GM10266 (cell line): Measurements from ENCODE around the gene GLIS2.

ENCODE experiments used
- DNase-seq: peaks from one replicate; pipeline ENCODE4 v3.0.0; 2012; ENCODE audit errors: extremely low spot score
- TF ChIP-seq, protein P1 (sequence below): IDR thresholded peaks from 2 replicates; pipeline ENCODE4 v1.5.1; 2012; ENCODE audit warnings: mild to moderate bottlenecking, low read depth; ENCODE audit not compliant: control insufficient read depth, insufficient read depth; ENCODE audit errors: missing control alignments

GLIS2 gene

DNA sequence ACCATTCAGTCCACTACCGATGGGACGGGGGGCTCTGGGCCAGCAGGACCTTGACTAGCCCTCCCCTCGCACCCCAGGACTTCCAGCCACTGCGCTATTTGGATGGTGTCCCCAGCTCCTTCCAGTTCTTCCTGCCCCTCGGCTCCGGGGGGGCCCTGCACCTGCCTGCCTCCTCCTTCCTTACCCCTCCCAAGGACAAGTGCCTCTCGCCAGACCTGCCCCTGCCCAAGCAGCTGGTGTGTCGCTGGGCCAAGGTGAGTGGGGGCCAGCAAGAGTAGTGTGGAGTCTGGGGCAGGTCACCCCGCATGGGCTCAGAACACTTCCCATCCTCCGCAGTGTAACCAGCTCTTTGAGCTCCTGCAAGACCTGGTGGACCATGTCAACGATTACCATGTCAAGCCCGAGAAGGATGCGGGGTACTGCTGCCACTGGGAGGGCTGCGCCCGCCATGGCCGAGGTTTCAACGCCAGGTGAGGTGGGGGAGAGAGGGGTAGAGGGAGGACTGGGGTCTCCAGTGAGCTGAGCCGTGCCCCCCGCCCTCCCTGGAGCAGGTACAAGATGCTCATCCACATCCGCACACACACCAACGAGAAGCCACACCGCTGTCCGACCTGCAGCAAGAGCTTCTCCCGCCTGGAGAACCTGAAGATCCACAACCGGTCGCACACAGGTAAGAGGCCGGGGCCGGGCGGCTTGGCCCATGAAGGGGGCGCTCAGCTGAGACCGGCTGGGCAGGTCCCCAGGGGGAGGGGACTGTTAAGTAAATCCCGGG is 19.0 kb downstream of the GLIS2 start:
- no peak for DNase-seq
- TF ChIP-seq, protein P1, sequence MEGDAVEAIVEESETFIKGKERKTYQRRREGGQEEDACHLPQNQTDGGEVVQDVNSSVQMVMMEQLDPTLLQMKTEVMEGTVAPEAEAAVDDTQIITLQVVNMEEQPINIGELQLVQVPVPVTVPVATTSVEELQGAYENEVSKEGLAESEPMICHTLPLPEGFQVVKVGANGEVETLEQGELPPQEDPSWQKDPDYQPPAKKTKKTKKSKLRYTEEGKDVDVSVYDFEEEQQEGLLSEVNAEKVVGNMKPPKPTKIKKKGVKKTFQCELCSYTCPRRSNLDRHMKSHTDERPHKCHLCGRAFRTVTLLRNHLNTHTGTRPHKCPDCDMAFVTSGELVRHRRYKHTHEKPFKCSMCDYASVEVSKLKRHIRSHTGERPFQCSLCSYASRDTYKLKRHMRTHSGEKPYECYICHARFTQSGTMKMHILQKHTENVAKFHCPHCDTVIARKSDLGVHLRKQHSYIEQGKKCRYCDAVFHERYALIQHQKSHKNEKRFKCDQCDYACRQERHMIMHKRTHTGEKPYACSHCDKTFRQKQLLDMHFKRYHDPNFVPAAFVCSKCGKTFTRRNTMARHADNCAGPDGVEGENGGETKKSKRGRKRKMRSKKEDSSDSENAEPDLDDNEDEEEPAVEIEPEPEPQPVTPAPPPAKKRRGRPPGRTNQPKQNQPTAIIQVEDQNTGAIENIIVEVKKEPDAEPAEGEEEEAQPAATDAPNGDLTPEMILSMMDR = no peak

DNA sequence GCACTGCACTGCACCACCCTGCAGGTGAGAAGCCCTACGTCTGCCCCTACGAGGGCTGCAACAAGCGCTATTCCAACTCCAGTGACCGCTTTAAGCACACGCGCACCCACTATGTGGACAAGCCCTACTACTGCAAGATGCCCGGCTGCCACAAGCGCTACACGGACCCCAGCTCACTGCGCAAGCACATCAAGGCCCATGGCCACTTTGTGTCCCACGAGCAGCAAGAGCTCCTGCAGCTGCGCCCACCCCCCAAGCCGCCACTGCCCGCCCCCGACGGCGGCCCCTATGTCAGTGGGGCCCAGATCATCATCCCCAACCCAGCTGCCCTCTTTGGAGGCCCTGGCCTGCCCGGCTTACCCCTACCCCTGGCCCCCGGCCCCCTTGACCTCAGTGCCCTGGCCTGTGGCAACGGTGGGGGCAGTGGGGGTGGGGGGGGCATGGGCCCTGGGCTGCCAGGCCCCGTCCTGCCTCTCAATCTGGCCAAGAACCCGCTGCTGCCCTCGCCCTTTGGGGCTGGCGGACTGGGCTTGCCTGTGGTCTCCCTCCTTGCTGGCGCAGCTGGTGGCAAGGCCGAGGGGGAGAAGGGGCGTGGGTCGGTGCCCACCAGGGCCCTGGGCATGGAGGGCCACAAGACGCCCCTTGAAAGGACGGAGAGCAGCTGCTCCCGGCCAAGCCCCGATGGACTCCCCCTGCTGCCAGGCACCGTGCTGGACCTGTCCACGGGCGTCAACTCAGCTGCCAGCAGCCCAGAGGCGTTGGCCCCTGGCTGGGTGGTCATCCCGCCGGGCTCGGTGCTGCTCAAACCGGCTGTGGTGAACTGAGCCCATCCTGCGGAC is 21.1 kb downstream of the GLIS2 start:
- DNase-seq = no peak
- TF ChIP-seq, protein P1 = no peak

DNA sequence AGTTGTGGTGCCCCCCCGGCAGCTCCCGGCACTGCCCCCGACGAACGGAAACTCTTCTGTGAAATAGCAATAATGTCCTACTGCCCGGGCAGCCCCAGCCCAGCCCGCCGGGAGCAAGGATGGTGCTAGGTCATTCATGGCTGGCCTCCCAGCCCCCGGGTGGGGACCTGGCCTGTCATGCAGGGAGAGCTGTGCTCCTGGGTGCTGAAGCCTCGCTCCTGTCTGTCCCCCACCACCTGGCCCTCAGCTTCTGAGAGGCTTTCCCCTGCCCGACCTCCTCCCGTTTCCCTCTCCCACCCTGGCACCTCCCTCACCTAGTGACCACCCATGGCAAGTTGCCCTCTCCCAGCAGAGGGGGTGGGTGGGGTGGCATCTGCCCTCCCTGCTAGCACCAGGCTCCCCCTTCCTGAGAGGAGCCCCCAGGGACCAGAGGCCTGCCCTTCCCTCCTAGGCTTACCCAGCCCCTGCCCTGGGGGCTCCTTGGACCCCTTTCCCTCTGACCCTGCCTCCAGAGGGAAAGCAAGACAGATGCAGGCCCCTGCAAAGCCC is 21.7 kb downstream of the GLIS2 start:
- TF ChIP-seq, protein P1 = no peak
- DNase-seq = no peak

DNA sequence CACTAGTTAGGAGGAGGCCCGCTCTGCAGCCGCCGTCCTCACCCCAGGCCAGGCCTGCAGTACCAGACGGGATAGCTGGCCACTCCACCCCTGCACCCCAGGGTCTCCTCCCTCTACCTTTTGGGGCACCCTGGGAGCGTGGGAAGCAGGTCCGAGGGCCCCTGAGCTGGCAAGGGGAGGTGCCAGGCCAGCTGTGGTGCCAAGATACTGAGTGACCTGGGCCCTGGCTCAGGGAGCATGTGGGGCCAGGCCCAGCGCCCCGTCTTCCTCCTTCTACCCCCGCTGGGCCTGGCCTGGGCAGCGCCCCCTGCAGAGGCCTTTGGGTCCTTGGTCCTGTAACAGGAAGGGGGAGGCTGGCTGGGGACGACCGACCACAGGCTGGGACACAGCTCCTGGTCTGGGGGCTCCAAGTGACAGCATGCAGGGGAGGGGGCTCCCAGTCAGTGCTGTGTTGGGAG is 22.3 kb downstream of the GLIS2 start:
- TF ChIP-seq, protein P1 = no peak
- no peak for DNase-seq

DNA sequence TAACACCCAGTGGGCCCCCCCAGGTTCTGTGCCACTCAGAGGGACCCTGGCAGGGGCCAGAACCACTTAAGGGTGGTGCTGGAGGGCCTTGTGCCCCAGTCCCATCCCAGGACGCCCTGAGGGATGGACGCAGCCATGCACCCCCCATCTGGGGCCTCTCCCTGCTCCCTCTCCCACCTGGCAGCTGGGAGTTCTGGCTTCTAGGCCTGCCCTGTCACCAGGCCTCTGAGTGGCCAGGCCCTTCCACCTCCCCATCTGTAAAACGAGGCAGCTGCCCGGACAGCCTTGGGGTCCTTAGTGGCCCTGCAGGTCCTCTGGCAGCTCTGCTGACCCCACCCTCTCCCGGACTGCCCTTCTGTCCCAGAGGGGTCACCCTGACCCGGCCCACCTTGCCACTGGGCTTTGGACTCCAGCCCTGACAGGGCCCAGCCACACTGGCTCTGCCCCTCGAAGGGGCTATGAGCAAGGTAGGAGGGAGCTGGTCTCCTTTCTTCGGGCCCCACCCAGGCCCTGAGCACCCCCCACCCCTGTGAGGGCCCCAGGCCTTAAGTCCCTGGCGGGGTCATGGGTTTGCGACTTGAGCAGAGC is 22.9 kb downstream of the GLIS2 start:
- TF ChIP-seq, protein P1 = no peak
- no peak for DNase-seq

DNA sequence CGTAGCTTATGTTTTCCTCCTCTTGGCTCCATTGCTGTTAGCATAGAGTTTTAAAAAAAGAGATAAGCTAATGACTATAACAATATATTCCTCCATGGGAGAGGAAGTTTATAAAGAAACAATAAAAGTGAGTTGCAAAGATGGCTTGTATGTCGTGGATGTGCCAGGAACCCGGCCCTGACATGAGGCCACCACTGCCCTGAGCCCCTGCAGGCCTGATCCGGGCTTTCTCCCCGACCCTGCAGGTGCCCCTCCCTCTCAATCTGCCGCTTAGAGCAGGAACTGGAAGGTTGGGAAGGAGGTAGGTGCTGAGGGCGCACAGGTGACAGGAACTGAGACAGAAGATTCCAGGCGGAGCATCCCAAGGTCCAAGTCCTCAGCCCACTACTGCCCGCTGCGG is 23.6 kb downstream of the GLIS2 start:
- TF ChIP-seq, protein P1 = no peak
- no peak for DNase-seq
